ENCODE results near the gene KCNN3.

DNA sequence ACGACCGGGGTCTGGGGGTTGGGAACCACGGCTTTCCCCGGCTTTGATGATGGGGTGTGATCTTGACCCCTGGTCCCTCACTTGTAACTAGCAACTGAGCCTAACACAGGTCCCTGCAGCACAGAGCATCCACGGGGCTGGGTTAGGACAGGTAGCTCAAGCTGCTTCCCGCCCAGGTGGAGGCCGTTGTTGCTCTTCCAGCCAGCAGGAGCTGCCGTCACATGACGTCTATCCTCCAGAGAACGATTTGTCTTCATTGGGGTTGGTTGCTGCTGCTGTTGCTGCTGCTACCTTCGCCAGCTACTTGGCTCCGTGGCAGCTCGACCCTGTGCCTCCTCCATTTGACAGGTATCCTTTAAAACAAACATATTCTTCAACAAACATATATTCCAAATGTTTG is 187.8 kb downstream of the KCNN3 start:
- TF ChIP-seq POLR2AphosphoS5 (IDR thresholded peaks at IDR 0.05; ENCODE audit: low read depth, low read length) (no peak), HHEX (CRISPR knock-in tag; IDR thresholded peaks at IDR 0.05) (no peak), POLR2A (IDR thresholded peaks at IDR 0.05; ENCODE audit: insufficient read depth in 1 of 2, low read depth in 2 of 2, low read length in 2 of 2) (no peak), NCOR1 (IDR thresholded peaks at IDR 0.05; ENCODE audit: borderline replicate concordance, low read length) (no peak), ATF1 (CRISPR knock-in tag; IDR thresholded peaks at IDR 0.05) (no peak), ZFX (CRISPR knock-in tag; IDR thresholded peaks at IDR 0.05; ENCODE audit: low read depth) (no peak), LCORL (IDR thresholded peaks at IDR 0.05) (no peak), LCORL (CRISPR knock-in tag; IDR thresholded peaks at IDR 0.05) (no peak), POLR2AphosphoS2 (IDR thresholded peaks at IDR 0.05; ENCODE audit: low read depth, low read length) (no peak), NRL (CRISPR knock-in tag; IDR thresholded peaks at IDR 0.05; ENCODE audit: borderline replicate concordance) (no peak)
- TF ChIP-seq, protein P1, sequence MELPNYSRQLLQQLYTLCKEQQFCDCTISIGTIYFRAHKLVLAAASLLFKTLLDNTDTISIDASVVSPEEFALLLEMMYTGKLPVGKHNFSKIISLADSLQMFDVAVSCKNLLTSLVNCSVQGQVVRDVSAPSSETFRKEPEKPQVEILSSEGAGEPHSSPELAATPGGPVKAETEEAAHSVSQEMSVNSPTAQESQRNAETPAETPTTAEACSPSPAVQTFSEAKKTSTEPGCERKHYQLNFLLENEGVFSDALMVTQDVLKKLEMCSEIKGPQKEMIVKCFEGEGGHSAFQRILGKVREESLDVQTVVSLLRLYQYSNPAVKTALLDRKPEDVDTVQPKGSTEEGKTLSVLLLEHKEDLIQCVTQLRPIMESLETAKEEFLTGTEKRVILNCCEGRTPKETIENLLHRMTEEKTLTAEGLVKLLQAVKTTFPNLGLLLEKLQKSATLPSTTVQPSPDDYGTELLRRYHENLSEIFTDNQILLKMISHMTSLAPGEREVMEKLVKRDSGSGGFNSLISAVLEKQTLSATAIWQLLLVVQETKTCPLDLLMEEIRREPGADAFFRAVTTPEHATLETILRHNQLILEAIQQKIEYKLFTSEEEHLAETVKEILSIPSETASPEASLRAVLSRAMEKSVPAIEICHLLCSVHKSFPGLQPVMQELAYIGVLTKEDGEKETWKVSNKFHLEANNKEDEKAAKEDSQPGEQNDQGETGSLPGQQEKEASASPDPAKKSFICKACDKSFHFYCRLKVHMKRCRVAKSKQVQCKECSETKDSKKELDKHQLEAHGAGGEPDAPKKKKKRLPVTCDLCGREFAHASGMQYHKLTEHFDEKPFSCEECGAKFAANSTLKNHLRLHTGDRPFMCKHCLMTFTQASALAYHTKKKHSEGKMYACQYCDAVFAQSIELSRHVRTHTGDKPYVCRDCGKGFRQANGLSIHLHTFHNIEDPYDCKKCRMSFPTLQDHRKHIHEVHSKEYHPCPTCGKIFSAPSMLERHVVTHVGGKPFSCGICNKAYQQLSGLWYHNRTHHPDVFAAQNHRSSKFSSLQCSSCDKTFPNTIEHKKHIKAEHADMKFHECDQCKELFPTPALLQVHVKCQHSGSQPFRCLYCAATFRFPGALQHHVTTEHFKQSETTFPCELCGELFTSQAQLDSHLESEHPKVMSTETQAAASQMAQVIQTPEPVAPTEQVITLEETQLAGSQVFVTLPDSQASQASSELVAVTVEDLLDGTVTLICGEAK (IDR thresholded peaks at IDR 0.05) = no peak
- TF ChIP-seq, protein P1 (CRISPR knock-in tag; IDR thresholded peaks at IDR 0.05) = no peak
- TF ChIP-seq, protein P2, sequence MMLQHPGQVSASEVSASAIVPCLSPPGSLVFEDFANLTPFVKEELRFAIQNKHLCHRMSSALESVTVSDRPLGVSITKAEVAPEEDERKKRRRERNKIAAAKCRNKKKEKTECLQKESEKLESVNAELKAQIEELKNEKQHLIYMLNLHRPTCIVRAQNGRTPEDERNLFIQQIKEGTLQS (CRISPR knock-in tag; IDR thresholded peaks at IDR 0.05) = no peak

All from HepG2 (cell line).